HepG2 (cell line): ENCODE data around the gene ATG3. TPM values are rescaled to one million over a fixed set of nuclear protein-coding genes. Genes with fewer than 3 reads are reported as not detected.

Experiments
- ATRX ChIP-seq: sonication (generic); formaldehyde crosslinking; IDR thresholded peaks from 2 replicates; pipeline ENCODE4 v1.4.0; 2020; ENCODE audit warnings: missing genetic modification reagents, borderline replicate concordance
- BCL6 ChIP-seq: IDR thresholded peaks from 2 replicates; pipeline ENCODE4 v1.6.1; 2016; ENCODE audit warnings: missing genetic modification reagents, missing compliant biosample characterization
- DR1 ChIP-seq: sonication (generic); formaldehyde crosslinking; IDR thresholded peaks from 2 replicates; pipeline ENCODE4 v1.8.0; 2021; ENCODE audit warnings: mild to moderate bottlenecking, missing genetic modification reagents, inconsistent platforms
- MAF1 ChIP-seq: sonication (generic); formaldehyde crosslinking; IDR thresholded peaks from 2 replicates; pipeline ENCODE4 v1.5.0; 2020; ENCODE audit warnings: missing genetic modification reagents, borderline replicate concordance
- NR3C1 ChIP-seq: sonication (generic); formaldehyde crosslinking; IDR thresholded peaks from 2 replicates; pipeline ENCODE4 v1.4.0; 2020; ENCODE audit warnings: missing genetic modification reagents
- ZBTB7A ChIP-seq: sonication (generic); formaldehyde crosslinking; IDR thresholded peaks from 2 replicates; pipeline ENCODE4 v1.8.0; 2022; ENCODE audit warnings: mild to moderate bottlenecking, missing genetic modification reagents
- ZNF256 ChIP-seq: sonication (generic); formaldehyde crosslinking; conservative IDR thresholded peaks from 2 replicates; pipeline ENCODE4 v1.4.0; 2020; ENCODE audit warnings: missing genetic modification reagents
- ZNF430 ChIP-seq: sonication (generic); formaldehyde crosslinking; IDR thresholded peaks from 2 replicates; pipeline ENCODE4 v1.9.0; 2021; ENCODE audit warnings: mild to moderate bottlenecking, missing genetic modification reagents
- ZNF510 ChIP-seq: sonication (generic); formaldehyde crosslinking; IDR thresholded peaks from 2 replicates; pipeline ENCODE4 v1.4.0; 2020; ENCODE audit warnings: low read depth, mild to moderate bottlenecking, missing genetic modification reagents
- ZNF615 ChIP-seq: sonication (generic); formaldehyde crosslinking; IDR thresholded peaks from 2 replicates; pipeline ENCODE4 v1.5.0; 2020; ENCODE audit warnings: mild to moderate bottlenecking, missing genetic modification reagents, borderline replicate concordance
- ZNF772 ChIP-seq: sonication (generic); formaldehyde crosslinking; IDR thresholded peaks from 2 replicates; pipeline ENCODE4 v1.5.0; 2020; ENCODE audit warnings: mild to moderate bottlenecking, missing genetic modification reagents
- ZSCAN30 ChIP-seq: sonication (generic); formaldehyde crosslinking; IDR thresholded peaks from 2 replicates; pipeline ENCODE4 v1.5.0; 2020; ENCODE audit warnings: mild to moderate bottlenecking, missing genetic modification reagents
- polyA plus RNA-seq, 8 experiments: library from polyadenylated mRNA; depleted of rRNA in 3 of 8; stranded (reverse) in 7 of 8; unstranded in 1 of 8; fragments of >200 nt; fragmentation: Illumina TruSeq in 4 of 8; extraction: Trizol in 4 of 8; gene quantifications; 2 replicates each; pipeline versions ENCODE4 v1.2.1 to v1.2.3, GENCODE V29; 2011 to 2016; ENCODE audit warnings: low read depth in 4 of 8, missing spikeins in 1 of 8, mixed read lengths in 1 of 8; ENCODE audit not compliant: insufficient read depth in 1 of 8
- total RNA-seq, 5 experiments: library from RNA; depleted of rRNA; stranded (reverse); fragments of >200 nt; fragmentation: Illumina TruSeq; extraction: Trizol; gene quantifications; 2 replicates each; pipeline ENCODE4 v1.2.3, GENCODE V29; 2016; ENCODE audit warnings: low read depth in 1 of 5
- TF ChIP-seq, protein P1 (sequence below): sonication (generic); formaldehyde crosslinking; IDR thresholded peaks from 2 replicates; pipeline ENCODE4 v1.4.0; 2020; ENCODE audit warnings: missing genetic modification reagents
- TF ChIP-seq, protein P2 (sequence below): sonication (generic); formaldehyde crosslinking; IDR thresholded peaks from 2 replicates; pipeline ENCODE4 v1.4.0; 2020; ENCODE audit warnings: mild to moderate bottlenecking, missing genetic modification reagents, borderline replicate concordance
- TF ChIP-seq, protein P3 (sequence below): sonication (generic); formaldehyde crosslinking; IDR thresholded peaks from 2 replicates; pipeline ENCODE4 v1.4.0; 2020; ENCODE audit warnings: low read depth, missing genetic modification reagents

Gene ATG3
- total and polyA plus RNA-seq, 2 of the 13 experiments (the other 11 are each of a cell fraction or from before 2014, with no cell fraction given), result 19.6 to 34.8 TPM

DNA sequence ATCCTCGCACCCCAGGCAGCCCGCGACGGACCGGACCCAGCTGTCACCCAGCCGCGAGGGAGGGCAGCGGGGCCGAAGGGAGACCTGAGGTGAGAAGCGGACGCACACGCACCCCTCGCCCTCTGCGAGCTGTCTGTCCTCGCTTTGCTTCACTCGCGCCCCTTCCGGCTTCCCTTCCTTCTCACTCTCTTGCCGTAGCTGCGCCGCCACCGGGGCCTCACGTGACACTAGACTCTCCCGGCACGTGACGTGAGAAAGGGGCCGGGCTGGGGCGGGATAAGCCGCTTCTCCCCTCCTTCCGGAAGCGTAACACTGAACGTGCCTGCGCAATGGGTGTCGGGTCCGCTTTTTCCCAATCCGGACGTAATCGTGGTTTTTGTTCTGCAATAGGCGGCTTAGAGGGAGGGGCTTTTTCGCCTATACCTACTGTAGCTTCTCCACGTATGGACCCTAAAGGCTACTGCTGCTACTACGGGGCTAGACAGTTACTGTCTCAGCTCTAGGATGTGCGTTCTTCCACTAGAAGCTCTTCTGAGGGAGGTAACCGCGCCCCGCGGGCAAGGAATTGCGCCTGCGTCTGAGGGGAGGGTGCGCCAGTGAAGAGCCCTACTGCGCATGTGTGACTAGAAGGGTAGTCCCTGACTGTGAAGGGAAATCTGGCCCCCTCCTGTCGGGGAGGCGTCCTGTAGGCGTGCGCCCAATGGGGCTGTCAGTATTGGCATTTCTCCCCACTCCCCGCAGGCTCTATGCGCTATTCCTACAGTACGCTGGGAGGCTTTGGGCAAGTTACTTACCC, at the start of gene ATG3, which contains the start of gene SLC35A5 (continued):
- TF ChIP-seq, protein P1, sequence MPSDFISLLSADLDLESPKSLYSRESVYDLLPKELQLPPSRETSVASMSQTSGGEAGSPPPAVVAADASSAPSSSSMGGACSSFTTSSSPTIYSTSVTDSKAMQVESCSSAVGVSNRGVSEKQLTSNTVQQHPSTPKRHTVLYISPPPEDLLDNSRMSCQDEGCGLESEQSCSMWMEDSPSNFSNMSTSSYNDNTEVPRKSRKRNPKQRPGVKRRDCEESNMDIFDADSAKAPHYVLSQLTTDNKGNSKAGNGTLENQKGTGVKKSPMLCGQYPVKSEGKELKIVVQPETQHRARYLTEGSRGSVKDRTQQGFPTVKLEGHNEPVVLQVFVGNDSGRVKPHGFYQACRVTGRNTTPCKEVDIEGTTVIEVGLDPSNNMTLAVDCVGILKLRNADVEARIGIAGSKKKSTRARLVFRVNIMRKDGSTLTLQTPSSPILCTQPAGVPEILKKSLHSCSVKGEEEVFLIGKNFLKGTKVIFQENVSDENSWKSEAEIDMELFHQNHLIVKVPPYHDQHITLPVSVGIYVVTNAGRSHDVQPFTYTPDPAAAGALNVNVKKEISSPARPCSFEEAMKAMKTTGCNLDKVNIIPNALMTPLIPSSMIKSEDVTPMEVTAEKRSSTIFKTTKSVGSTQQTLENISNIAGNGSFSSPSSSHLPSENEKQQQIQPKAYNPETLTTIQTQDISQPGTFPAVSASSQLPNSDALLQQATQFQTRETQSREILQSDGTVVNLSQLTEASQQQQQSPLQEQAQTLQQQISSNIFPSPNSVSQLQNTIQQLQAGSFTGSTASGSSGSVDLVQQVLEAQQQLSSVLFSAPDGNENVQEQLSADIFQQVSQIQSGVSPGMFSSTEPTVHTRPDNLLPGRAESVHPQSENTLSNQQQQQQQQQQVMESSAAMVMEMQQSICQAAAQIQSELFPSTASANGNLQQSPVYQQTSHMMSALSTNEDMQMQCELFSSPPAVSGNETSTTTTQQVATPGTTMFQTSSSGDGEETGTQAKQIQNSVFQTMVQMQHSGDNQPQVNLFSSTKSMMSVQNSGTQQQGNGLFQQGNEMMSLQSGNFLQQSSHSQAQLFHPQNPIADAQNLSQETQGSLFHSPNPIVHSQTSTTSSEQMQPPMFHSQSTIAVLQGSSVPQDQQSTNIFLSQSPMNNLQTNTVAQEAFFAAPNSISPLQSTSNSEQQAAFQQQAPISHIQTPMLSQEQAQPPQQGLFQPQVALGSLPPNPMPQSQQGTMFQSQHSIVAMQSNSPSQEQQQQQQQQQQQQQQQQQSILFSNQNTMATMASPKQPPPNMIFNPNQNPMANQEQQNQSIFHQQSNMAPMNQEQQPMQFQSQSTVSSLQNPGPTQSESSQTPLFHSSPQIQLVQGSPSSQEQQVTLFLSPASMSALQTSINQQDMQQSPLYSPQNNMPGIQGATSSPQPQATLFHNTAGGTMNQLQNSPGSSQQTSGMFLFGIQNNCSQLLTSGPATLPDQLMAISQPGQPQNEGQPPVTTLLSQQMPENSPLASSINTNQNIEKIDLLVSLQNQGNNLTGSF (CRISPR knock-in tag), result no peak; the same call in 1 of the 2 replicates
- TF ChIP-seq ZNF772 (CRISPR knock-in tag) (peak; percentile 96), ATRX (CRISPR knock-in tag) (no peak), ZSCAN30 (CRISPR knock-in tag) (peak; percentile 68; the same call in 1 of the 2 replicates), ZNF615 (CRISPR knock-in tag) (no peak; the same call in 1 of the 2 replicates), ZBTB7A (CRISPR knock-in tag) (no peak), ZNF510 (peak; percentile 72; the same call in 1 of the 2 replicates), BCL6 (CRISPR knock-in tag) (peak; percentile 54), ZNF256 (CRISPR knock-in tag) (no peak), MAF1 (CRISPR knock-in tag) (no peak), NR3C1 (CRISPR knock-in tag) (no peak), DR1 (CRISPR knock-in tag) (peak; percentile 50; the same call in 1 of the 2 replicates), ZNF430 (CRISPR knock-in tag) (peak; percentile 60)
- TF ChIP-seq, protein P2, sequence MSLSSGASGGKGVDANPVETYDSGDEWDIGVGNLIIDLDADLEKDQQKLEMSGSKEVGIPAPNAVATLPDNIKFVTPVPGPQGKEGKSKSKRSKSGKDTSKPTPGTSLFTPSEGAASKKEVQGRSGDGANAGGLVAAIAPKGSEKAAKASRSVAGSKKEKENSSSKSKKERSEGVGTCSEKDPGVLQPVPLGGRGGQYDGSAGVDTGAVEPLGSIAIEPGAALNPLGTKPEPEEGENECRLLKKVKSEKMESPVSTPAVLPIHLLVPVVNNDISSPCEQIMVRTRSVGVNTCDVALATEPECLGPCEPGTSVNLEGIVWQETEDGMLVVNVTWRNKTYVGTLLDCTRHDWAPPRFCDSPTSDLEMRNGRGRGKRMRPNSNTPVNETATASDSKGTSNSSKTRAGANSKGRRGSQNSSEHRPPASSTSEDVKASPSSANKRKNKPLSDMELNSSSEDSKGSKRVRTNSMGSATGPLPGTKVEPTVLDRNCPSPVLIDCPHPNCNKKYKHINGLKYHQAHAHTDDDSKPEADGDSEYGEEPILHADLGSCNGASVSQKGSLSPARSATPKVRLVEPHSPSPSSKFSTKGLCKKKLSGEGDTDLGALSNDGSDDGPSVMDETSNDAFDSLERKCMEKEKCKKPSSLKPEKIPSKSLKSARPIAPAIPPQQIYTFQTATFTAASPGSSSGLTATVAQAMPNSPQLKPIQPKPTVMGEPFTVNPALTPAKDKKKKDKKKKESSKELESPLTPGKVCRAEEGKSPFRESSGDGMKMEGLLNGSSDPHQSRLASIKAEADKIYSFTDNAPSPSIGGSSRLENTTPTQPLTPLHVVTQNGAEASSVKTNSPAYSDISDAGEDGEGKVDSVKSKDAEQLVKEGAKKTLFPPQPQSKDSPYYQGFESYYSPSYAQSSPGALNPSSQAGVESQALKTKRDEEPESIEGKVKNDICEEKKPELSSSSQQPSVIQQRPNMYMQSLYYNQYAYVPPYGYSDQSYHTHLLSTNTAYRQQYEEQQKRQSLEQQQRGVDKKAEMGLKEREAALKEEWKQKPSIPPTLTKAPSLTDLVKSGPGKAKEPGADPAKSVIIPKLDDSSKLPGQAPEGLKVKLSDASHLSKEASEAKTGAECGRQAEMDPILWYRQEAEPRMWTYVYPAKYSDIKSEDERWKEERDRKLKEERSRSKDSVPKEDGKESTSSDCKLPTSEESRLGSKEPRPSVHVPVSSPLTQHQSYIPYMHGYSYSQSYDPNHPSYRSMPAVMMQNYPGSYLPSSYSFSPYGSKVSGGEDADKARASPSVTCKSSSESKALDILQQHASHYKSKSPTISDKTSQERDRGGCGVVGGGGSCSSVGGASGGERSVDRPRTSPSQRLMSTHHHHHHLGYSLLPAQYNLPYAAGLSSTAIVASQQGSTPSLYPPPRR (CRISPR knock-in tag), result no peak
- TF ChIP-seq, protein P3, sequence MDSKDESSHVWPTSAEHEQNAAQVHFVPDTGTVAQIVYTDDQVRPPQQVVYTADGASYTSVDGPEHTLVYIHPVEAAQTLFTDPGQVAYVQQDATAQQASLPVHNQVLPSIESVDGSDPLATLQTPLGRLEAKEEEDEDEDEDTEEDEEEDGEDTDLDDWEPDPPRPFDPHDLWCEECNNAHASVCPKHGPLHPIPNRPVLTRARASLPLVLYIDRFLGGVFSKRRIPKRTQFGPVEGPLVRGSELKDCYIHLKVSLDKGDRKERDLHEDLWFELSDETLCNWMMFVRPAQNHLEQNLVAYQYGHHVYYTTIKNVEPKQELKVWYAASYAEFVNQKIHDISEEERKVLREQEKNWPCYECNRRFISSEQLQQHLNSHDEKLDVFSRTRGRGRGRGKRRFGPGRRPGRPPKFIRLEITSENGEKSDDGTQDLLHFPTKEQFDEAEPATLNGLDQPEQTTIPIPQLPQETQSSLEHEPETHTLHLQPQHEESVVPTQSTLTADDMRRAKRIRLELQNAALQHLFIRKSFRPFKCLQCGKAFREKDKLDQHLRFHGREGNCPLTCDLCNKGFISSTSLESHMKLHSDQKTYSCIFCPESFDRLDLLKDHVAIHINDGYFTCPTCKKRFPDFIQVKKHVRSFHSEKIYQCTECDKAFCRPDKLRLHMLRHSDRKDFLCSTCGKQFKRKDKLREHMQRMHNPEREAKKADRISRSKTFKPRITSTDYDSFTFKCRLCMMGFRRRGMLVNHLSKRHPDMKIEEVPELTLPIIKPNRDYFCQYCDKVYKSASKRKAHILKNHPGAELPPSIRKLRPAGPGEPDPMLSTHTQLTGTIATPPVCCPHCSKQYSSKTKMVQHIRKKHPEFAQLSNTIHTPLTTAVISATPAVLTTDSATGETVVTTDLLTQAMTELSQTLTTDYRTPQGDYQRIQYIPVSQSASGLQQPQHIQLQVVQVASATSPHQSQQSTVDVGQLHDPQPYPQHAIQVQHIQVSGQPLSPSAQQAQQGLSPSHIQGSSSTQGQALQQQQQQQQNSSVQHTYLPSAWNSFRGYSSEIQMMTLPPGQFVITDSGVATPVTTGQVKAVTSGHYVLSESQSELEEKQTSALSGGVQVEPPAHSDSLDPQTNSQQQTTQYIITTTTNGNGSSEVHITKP (CRISPR knock-in tag), result peak; percentile 50; the same call in 1 of the 2 replicates
